LNCAP (cell line): ENCODE results near the gene GABARAP.
A peak's percentile ranks its signal among the peaks of the same experiment; 100 is the strongest.

Experiments
- TF ChIP-seq, protein P1 (sequence below): fragments of 450-650 bp; IDR thresholded peaks from 2 replicates; pipeline ENCODE4 v1.5.1; 2017; ENCODE audit warnings: mild to moderate bottlenecking

The GABARAP gene

GRCh38 chr17:7258731-7259554 lies 16.7 kb upstream of the GABARAP start:
- TF ChIP-seq, protein P1, sequence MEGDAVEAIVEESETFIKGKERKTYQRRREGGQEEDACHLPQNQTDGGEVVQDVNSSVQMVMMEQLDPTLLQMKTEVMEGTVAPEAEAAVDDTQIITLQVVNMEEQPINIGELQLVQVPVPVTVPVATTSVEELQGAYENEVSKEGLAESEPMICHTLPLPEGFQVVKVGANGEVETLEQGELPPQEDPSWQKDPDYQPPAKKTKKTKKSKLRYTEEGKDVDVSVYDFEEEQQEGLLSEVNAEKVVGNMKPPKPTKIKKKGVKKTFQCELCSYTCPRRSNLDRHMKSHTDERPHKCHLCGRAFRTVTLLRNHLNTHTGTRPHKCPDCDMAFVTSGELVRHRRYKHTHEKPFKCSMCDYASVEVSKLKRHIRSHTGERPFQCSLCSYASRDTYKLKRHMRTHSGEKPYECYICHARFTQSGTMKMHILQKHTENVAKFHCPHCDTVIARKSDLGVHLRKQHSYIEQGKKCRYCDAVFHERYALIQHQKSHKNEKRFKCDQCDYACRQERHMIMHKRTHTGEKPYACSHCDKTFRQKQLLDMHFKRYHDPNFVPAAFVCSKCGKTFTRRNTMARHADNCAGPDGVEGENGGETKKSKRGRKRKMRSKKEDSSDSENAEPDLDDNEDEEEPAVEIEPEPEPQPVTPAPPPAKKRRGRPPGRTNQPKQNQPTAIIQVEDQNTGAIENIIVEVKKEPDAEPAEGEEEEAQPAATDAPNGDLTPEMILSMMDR = no peak

- TF ChIP-seq, protein P1 = no peak
Measured at GRCh38 chr17:7256766-7257456, 14.7 kb upstream of the GABARAP start.

DNA sequence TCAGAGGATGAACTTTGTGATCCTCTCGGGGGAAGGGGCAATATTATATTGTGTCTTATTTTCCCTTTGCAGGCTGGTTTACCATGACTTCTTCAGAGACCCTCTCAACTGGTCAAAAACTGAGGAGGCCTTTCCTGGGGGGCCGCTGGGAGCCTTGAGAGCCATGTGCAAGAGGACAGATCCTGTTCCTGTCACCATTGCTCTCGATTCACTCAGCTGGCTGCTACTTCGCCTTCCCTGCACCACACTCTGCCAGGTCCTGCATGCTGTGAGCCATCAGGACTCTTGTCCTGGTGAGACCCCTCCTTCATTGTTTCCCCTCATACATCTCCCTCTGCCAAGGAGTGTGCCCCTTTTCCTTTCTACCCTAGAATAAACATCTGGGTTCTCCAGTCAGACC lies 12.3 kb upstream of the GABARAP start:
- TF ChIP-seq, protein P1 = no peak

DNA sequence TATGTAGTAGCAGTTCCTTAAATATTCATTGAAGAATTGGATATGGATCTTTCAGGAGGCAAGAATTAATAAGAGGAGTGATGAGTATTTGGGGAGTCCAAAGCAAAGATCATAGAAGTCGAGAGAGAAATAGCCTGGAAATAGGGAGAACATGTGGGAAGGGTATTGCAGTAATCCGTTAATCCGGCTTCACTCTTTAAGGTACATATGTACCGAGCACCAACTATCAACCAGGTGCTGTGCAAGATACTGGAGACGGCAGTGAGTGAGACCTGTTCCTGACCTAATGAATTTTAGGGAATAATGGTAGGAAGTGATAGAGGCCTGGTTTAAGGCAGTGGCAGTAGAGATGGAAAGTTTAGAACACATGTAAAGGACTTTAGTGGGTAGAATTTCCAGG lies 10.8 kb upstream of the GABARAP start:
- TF ChIP-seq, protein P1 = no peak

DNA sequence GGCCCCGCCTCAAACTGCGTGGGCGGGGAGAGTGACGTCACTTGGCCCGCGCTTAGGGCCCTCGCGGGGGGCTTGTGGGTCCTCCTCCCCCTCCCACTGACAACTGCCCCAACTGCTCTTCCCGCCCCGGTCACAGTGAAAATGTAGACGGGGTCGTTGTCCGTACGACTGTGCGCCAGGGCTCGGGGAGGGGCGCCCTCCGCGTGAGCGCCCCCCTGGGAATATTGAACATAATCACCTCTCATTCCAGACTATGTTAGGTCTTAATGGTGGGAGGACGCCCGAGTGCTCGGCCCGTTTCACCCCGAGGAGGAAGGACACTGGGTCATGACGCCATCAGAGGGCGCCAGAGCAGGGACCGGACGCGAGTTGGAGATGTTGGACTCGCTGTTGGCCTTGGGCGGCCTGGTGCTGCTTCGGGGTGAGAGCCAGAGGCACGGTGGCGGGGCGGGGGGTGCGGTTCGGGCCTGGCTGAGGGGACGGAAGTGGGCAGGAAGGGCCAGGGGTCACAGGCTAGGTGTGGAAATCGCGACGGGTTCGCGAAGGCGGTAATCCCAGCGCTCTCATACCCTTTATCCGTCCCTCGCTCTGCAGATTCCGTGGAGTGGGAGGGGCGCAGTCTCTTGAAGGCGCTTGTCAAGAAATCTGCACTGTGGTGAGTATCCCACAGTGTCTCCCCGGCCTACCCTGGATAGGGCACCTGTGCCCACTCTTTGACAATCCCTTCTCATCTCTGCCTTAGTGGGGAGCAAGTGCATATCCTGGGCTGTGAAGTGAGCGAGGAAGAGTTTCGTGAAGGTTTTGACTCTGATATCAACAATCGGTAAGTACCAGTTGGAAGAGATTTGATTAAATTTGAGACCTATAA lies 10.2 kb upstream of the GABARAP start, which contains the start of gene ELP5:
ELP5 (plus strand) TSS at position 40 of the 868 bp plus-strand sequence; CDS start at position 376, 336 bp downstream.
- TF ChIP-seq, protein P1 = peak; percentile 55

DNA sequence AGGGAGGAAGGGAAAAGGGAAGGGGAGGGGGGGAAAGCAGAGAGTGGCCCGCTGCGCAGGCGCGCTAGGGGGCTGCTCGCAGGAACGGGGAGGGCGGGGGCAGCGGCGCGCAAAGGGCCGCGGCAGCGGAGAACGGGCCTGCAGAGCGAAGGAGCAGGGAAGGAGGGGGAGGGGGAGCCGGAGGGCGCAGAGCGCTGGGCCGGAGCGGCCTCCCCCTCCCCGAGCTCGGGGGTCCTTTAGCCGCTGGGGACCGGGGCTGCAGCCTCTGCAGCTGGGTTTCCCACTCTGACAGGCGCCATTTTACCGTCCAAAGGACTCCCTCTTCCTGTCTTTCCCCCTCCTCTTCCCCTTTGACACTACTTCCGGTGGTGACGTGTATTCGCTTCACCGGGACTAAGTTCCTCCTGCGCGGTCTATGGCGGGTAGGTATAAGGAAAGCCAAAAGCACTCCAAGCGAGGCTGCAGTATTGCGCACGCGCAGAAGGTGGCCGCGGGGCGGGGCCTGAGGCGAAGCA lies 9.5 kb upstream of the GABARAP start, which contains the start of gene CTDNEP1:
CTDNEP1 (minus strand) TSS at position 74 of the 515 bp plus-strand sequence. CDS start 438 bp downstream, outside the sequence.
- TF ChIP-seq, protein P1 = no peak
